ENCODE data around the gene NCOA1.

The NCOA1 gene

DNA sequence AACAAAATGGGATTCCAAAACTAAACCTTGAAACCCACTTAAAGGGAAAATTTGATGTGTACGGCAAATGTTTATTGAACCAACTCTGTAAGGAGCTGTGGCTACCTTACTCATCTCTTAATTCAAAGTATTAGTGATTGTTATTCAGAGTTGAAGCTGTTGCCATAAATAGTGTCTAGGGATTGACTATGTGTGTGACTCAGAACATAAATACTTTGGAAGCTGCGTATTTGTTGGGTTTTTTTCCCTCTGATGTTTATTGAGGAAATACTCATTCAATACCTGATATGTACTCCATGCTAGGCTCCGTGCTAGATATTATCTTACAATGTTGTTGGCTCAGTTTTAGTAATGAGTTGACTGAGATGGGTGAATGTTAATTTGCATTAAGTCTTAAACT, 211.7 kb downstream of the NCOA1 start:
- no peak for DNase-seq (ENCODE audit: low read depth)
- TF ChIP-seq, protein P1, sequence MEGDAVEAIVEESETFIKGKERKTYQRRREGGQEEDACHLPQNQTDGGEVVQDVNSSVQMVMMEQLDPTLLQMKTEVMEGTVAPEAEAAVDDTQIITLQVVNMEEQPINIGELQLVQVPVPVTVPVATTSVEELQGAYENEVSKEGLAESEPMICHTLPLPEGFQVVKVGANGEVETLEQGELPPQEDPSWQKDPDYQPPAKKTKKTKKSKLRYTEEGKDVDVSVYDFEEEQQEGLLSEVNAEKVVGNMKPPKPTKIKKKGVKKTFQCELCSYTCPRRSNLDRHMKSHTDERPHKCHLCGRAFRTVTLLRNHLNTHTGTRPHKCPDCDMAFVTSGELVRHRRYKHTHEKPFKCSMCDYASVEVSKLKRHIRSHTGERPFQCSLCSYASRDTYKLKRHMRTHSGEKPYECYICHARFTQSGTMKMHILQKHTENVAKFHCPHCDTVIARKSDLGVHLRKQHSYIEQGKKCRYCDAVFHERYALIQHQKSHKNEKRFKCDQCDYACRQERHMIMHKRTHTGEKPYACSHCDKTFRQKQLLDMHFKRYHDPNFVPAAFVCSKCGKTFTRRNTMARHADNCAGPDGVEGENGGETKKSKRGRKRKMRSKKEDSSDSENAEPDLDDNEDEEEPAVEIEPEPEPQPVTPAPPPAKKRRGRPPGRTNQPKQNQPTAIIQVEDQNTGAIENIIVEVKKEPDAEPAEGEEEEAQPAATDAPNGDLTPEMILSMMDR (IDR thresholded peaks at IDR 0.05; ENCODE audit: low read depth, low read length, missing control alignments), result no peak
- H3K4me3 ChIP-seq (ENCODE audit: low read depth, low read length), result no peak overlapping the region

DNA sequence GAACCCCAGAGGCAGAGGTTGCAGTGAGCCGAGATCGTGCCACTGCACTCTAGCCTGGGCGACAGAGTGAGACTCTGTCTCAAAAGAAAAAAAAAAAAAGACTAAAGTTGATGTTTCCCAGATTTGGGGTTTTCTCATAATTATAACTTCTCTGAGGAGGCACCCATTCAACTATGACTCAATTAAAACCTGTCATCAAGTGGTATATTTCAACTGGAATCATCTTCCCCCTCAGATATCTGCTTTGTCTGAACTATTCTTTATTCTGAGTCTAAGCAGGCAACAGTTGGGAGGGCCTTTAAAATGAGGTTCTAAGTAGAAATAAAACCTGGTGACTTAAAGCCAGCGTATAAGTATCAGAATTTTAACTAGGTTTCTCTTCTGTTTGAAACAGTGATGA, 213.6 kb downstream of the NCOA1 start:
- TF ChIP-seq, protein P1 (IDR thresholded peaks at IDR 0.05; ENCODE audit: low read depth, low read length, missing control alignments), result no peak
- no peak overlapping the region for H3K4me3 ChIP-seq (ENCODE audit: low read depth, low read length)
- DNase-seq (ENCODE audit: low read depth), result no peak

- TF ChIP-seq, protein P1 (IDR thresholded peaks at IDR 0.05; ENCODE audit: low read depth, low read length, missing control alignments), result no peak
- H3K4me3 ChIP-seq (ENCODE audit: low read depth, low read length), result no peak overlapping the region
- DNase-seq (ENCODE audit: low read depth), result no peak
Observed at GRCh38 chr2:24707143-24707542, 216.1 kb downstream of the NCOA1 start.

GRCh38 chr2:24708537-24709152, 217.6 kb downstream of the NCOA1 start:
- DNase-seq (ENCODE audit: low read depth), result no peak
- H3K4me3 ChIP-seq (ENCODE audit: low read depth, low read length), result no peak overlapping the region
- TF ChIP-seq, protein P1 (IDR thresholded peaks at IDR 0.05; ENCODE audit: low read depth, low read length, missing control alignments), result no peak

- DNase-seq (ENCODE audit: low read depth), result no peak
- no peak overlapping the region for H3K4me3 ChIP-seq (ENCODE audit: low read depth, low read length)
Observed at GRCh38 chr2:24710806-24711205, 219.8 kb downstream of the NCOA1 start.

DNA sequence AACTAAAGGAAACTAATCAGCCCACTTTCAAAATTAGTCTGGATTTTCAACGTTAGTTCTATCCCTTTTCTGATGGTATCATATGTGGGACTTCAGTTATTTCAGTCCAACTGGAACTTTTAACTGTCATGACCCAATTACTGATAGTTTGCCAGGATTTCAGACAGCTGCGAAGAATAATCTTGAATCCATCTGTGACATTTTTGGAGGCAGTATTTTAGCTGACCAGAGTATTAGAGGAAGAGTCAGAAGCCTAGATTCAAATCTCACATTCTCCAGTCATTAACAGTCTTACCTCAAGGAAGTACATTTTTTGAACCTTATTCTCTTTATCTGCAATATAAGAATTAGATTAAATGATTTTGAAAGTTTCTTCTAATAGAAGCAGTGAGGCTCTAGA, 220.8 kb downstream of the NCOA1 start:
- no peak overlapping the region for H3K4me3 ChIP-seq (ENCODE audit: low read depth, low read length)
- TF ChIP-seq, protein P1 (IDR thresholded peaks at IDR 0.05; ENCODE audit: low read depth, low read length, missing control alignments), result no peak
- no peak for DNase-seq (ENCODE audit: low read depth)

More at GRCh38 chr2:24710806-24711205, 219.8 kb downstream of the NCOA1 start:
- TF ChIP-seq, protein P1 (IDR thresholded peaks at IDR 0.05; ENCODE audit: low read depth, low read length, missing control alignments), result no peak

DNA sequence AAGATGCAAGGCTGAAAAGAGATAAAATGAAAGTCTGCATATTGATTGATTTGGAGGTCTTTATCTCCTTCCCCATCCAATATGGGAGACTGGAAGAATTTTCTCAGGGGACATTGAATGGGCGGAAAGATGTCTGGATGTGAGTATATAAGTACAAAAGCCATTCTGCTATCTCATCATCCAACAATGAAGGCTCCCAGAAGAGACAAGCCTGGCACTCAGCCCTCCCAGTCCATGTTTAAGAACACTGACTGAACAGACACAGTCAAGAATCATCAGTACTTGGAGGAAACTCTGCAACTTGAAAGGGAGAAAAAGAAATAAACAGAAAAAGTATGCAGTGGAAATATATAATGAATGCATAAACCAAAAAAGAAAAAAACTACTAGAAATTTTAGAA, 221.2 kb downstream of the NCOA1 start:
- TF ChIP-seq, protein P1 (IDR thresholded peaks at IDR 0.05; ENCODE audit: low read depth, low read length, missing control alignments), result no peak
- no peak overlapping the region for H3K4me3 ChIP-seq (ENCODE audit: low read depth, low read length)
- DNase-seq (ENCODE audit: low read depth), result no peak
